Measurements from ENCODE around the gene FRY.

GRCh38 chr13:32225481-32225931 lies 193.9 kb downstream of the FRY start:
- TF ChIP-seq, protein P1, sequence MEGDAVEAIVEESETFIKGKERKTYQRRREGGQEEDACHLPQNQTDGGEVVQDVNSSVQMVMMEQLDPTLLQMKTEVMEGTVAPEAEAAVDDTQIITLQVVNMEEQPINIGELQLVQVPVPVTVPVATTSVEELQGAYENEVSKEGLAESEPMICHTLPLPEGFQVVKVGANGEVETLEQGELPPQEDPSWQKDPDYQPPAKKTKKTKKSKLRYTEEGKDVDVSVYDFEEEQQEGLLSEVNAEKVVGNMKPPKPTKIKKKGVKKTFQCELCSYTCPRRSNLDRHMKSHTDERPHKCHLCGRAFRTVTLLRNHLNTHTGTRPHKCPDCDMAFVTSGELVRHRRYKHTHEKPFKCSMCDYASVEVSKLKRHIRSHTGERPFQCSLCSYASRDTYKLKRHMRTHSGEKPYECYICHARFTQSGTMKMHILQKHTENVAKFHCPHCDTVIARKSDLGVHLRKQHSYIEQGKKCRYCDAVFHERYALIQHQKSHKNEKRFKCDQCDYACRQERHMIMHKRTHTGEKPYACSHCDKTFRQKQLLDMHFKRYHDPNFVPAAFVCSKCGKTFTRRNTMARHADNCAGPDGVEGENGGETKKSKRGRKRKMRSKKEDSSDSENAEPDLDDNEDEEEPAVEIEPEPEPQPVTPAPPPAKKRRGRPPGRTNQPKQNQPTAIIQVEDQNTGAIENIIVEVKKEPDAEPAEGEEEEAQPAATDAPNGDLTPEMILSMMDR (conservative IDR thresholded peaks at IDR 0.05; ENCODE audit: low read depth, low read length): no peak
- no peak for TF ChIP-seq EZH2 (IDR thresholded peaks at IDR 0.05; ENCODE audit: low read length, unreplicated experiment)

Data from PC-3 (cell line).